Loucy (cell line): ENCODE measurements around the gene DCUN1D4.

Source experiments
- H2AFZ ChIP-seq: fragments of 200-600 bp; sonication (generic); 2 replicates; pipeline ENCODE4 v1.6.0; 2016; ENCODE audit warnings: antibody characterized with exemption, mild to moderate bottlenecking, low read length, moderate library complexity
- H3F3A ChIP-seq: fragments of 200-600 bp; 2 replicates; pipeline ENCODE4 v1.6.0; 2016; ENCODE audit warnings: antibody characterized with exemption, low read depth, mild to moderate bottlenecking
- H3K27me3 ChIP-seq: fragments of 200-600 bp; sonication (generic); 2 replicates; pipeline ENCODE4 v1.6.1; 2014; ENCODE audit warnings: low read length, mild to moderate bottlenecking; ENCODE audit not compliant: insufficient read depth, poor library complexity, severe bottlenecking
- H3K36me3 ChIP-seq: fragments of 200-600 bp; sonication (generic); 2 replicates; pipeline ENCODE4 v1.6.1; 2016; ENCODE audit warnings: low read length; ENCODE audit not compliant: insufficient read depth
- H3K4me1 ChIP-seq: fragments of 200-600 bp; sonication (generic); 2 replicates; pipeline ENCODE4 v1.5.1; 2014; ENCODE audit warnings: low read length, mild to moderate bottlenecking; ENCODE audit not compliant: insufficient read depth, poor library complexity, severe bottlenecking
- H3K4me2 ChIP-seq: fragments of 200-600 bp; sonication (generic); 2 replicates; pipeline ENCODE4 v1.6.0; 2014; ENCODE audit warnings: antibody characterized with exemption, low read length, low read depth, mild to moderate bottlenecking; ENCODE audit not compliant: poor library complexity, severe bottlenecking
- H3K4me3 ChIP-seq: fragments of 200-600 bp; sonication (generic); 2 replicates; pipeline ENCODE4 v1.5.1; 2014; ENCODE audit warnings: low read length, mild to moderate bottlenecking, mixed read lengths; ENCODE audit not compliant: poor library complexity, severe bottlenecking
- H3K79me2 ChIP-seq: fragments of 200-600 bp; sonication (generic); 2 replicates; pipeline ENCODE4 v1.6.1; 2014; ENCODE audit warnings: low read length; ENCODE audit not compliant: insufficient read depth
- H3K9ac ChIP-seq: fragments of 200-600 bp; sonication (generic); 2 replicates; pipeline ENCODE4 v1.6.0; 2014; ENCODE audit warnings: mild to moderate bottlenecking, low read depth, low read length, moderate library complexity; ENCODE audit not compliant: poor library complexity, severe bottlenecking
- H3K9me2 ChIP-seq: fragments of 200-600 bp; sonication (generic); replicated peaks from 2 replicates; pipeline ENCODE4 v1.6.1; 2016; ENCODE audit warnings: low read depth, low read length, mixed read lengths
- H3K9me3 ChIP-seq: fragments of 200-600 bp; sonication (generic); 2 replicates; pipeline ENCODE4 v1.6.1; 2014; ENCODE audit warnings: mild to moderate bottlenecking, antibody characterized with exemption, low read length, low read depth; ENCODE audit not compliant: insufficient read depth
- H4K20me1 ChIP-seq: fragments of 200-600 bp; sonication (generic); 2 replicates; pipeline ENCODE4 v1.6.0; 2014; ENCODE audit warnings: antibody characterized with exemption, low read length, mild to moderate bottlenecking; ENCODE audit not compliant: insufficient read depth, poor library complexity, severe bottlenecking
- EZH2phosphoT487 ChIP-seq: fragments of 200-600 bp; IDR thresholded peaks from 2 replicates; pipeline ENCODE4 v1.6.1; 2018; ENCODE audit warnings: antibody characterized with exemption, mild to moderate bottlenecking, moderate library complexity, borderline replicate concordance
- TF ChIP-seq, protein P1 (sequence below): fragments of 200-600 bp; sonication (generic); conservative IDR thresholded peaks from 2 replicates; pipeline ENCODE4 v1.5.1; 2014; ENCODE audit warnings: mild to moderate bottlenecking, antibody characterized with exemption, low read length

The DCUN1D4 gene

GRCh38 chr4:51835079-51835478, 7.9 kb upstream of the DCUN1D4 start:
- H3K27me3 ChIP-seq: no peaks in the 10 kb centered on the region
- H3K4me2 ChIP-seq: no peak overlapping the region
- no peaks in the 10 kb centered on the region for H3K9me2 ChIP-seq
- no peaks in the 10 kb centered on the region for H3K36me3 ChIP-seq
- no peaks in the 10 kb centered on the region for H3F3A ChIP-seq
- H3K9me3 ChIP-seq: no peaks in the 10 kb centered on the region
- H3K9ac ChIP-seq: no peak overlapping the region
- H2AFZ ChIP-seq: no peak overlapping the region
- TF ChIP-seq, protein P1, sequence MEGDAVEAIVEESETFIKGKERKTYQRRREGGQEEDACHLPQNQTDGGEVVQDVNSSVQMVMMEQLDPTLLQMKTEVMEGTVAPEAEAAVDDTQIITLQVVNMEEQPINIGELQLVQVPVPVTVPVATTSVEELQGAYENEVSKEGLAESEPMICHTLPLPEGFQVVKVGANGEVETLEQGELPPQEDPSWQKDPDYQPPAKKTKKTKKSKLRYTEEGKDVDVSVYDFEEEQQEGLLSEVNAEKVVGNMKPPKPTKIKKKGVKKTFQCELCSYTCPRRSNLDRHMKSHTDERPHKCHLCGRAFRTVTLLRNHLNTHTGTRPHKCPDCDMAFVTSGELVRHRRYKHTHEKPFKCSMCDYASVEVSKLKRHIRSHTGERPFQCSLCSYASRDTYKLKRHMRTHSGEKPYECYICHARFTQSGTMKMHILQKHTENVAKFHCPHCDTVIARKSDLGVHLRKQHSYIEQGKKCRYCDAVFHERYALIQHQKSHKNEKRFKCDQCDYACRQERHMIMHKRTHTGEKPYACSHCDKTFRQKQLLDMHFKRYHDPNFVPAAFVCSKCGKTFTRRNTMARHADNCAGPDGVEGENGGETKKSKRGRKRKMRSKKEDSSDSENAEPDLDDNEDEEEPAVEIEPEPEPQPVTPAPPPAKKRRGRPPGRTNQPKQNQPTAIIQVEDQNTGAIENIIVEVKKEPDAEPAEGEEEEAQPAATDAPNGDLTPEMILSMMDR: no peak
- no peak for TF ChIP-seq EZH2phosphoT487
- H3K4me3 ChIP-seq: no peak overlapping the region
- H3K79me2 ChIP-seq: no peaks in the 10 kb centered on the region
- H4K20me1 ChIP-seq: no peaks in the 10 kb centered on the region
- H3K4me1 ChIP-seq: peaks cover 6% of the 10 kb centered on the region

DNA sequence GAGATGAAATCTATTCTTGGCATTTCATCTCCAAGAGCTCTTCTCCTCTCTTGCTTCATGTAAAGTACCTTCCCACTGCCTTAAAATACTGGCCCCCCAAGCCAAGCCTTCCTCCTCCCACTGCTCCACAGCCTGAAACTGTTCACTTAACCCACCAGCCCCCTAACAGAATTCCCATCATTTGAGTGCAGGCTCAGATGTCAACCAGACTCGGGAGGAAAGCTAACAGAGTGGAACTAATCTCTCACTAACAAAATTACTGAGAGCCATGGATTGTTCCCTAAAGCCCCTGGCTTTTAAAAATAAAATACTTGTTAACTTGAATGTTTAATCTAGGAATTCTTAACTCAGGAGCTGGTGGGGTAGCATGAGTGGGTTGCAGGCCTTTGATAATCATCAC, 7.1 kb upstream of the DCUN1D4 start:
- Histone ChIP-seq H4K20me1 (no peaks in the 10 kb centered on the region), H3K27me3 (no peaks in the 10 kb centered on the region), H3K36me3 (no peaks in the 10 kb centered on the region), H3K79me2 (no peaks in the 10 kb centered on the region), H3F3A (no peaks in the 10 kb centered on the region), H3K4me3 (no peak overlapping the region), H3K4me2 (no peak overlapping the region), H3K9ac (no peak overlapping the region), H2AFZ (no peak overlapping the region; the same call in 1 of the 2 replicates), H3K9me2 (no peaks in the 10 kb centered on the region), H3K9me3 (no peaks in the 10 kb centered on the region), H3K4me1 (peaks cover 6% of the 10 kb centered on the region)
- TF ChIP-seq, protein P1: no peak
- no peak for TF ChIP-seq EZH2phosphoT487

GRCh38 chr4:51836549-51836948, 6.4 kb upstream of the DCUN1D4 start:
- H3K36me3 ChIP-seq: no peaks in the 10 kb centered on the region
- no peak overlapping the region for H2AFZ ChIP-seq
- no peaks in the 10 kb centered on the region for H3K27me3 ChIP-seq
- no peaks in the 10 kb centered on the region for H3K79me2 ChIP-seq
- no peak overlapping the region for H3K4me3 ChIP-seq
- peaks cover 6% of the 10 kb centered on the region for H3K4me1 ChIP-seq
- no peaks in the 10 kb centered on the region for H3F3A ChIP-seq
- TF ChIP-seq, protein P1: no peak
- no peak for TF ChIP-seq EZH2phosphoT487
- no peaks in the 10 kb centered on the region for H3K9me3 ChIP-seq
- no peaks in the 10 kb centered on the region for H3K9me2 ChIP-seq
- no peak overlapping the region for H3K9ac ChIP-seq
- H4K20me1 ChIP-seq: no peaks in the 10 kb centered on the region
- H3K4me2 ChIP-seq: no peak overlapping the region
